Measurements from ENCODE around the gene ARL13B.

- TF ChIP-seq EZH2 (IDR thresholded peaks at IDR 0.05): no peak
- TF ChIP-seq POLR2AphosphoS5 (IDR thresholded peaks at IDR 0.05; ENCODE audit: borderline replicate concordance, low read depth, low read length): no peak
Observed at GRCh38 chr3:94050546-94050945, 70.6 kb downstream of the ARL13B start.
